NCI-H524 treated with DMSO at 0.1 percent for 48 hours (cell line): Measurements from ENCODE around the gene PHACTR2.

ENCODE experiments used
- DNase-seq: peaks from one replicate; lab custom pipeline; 2025; lab: John Stamatoyannopoulos, UW

Gene PHACTR2

GRCh38 chr6:143742070-143742954 is 64.5 kb downstream of the PHACTR2 start:
- no peak for DNase-seq

DNA sequence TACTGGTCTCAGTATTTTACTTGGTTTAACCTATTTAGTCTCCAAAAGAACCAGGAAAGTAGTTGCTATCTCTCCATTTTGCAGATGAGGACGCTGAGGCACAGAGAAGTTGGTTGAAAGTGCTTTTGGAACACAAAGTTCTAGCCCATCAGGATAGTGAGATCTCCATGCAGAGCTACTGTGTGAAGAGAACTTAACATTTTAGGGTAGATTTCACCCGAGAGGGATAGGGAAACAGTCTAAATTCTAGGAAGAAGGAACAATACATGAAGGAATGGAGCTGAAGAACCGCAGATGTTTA is 65.1 kb downstream of the PHACTR2 start:
- no peak for DNase-seq

DNA sequence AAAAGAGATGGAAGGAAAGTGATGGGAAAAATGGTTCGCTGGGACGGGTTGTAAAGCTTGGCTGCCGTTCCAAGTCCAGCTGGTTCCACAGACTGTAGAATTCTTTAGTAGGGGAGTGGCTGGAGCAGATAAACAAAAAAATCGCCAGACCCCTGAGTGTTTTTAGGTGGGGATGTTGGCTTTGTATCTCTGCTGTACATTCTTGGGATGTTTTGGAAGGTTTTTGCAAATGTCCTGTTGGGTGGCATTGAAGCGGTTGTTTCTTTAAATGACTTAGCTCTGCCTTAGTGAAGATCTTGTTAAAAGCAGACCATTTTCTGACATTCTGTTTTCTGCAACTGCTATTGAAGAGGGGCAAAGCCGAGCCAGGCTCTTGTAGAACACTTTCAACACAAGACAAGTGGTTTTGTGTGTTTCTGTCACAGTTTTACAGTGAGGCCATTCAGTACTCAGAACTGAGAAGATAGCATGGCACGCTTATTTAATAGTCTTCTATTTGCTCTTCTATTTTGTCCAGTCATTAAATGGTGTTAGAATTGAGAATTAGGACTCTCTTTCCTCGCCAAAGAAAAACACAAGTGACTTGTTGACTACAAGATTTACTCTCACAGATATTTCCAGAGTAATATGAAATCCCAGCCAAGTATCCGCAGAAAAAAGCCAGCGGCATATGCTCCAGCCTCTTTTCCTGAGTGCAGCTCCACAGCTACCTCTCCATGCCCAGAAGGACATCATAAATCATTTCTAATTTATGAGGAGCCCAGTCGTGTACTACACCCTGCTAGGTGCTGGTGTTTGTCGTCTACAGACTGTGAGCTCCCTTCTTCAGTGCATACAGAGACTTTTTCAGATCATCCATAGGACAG is 65.8 kb downstream of the PHACTR2 start:
- peak; percentile 62 for DNase-seq

DNA sequence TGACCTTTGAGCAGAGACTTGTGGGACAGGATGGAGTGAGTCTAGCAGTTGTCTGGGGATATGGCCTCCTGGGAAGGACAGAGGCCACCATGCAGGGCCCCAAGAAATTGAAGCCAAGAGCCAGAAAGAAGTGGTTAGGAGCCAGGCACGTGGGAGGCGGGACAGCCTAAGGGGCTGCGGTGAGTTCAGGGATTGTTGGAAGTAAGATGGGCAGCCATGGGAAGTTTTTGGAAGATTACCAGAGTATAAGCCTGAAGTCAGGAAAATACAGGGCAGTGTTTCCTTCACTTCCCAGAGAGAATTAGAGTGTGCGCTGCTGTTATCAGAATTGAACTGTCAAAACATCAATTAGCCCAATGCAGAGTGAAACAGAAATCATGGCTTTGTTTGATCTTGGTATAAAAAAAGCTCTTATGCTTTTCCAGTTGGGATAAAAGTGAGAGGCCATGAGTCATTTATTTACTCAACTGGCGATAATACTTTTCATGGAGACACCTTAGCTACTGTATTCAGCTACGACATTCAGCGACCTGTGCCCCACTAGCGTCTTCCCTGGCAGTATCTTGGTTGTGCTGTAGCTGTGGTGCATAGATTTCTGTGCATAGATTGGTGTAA is 66.9 kb downstream of the PHACTR2 start:
- DNase-seq = no peak

GRCh38 chr6:143745166-143746133 is 67.7 kb downstream of the PHACTR2 start:
- DNase-seq = peak; percentile 89

- DNase-seq = no peak
These were observed 68.7 kb downstream of the PHACTR2 start for GRCh38 chr6:143746202-143747119.

- no peak for DNase-seq
These were observed 69.6 kb downstream of the PHACTR2 start for GRCh38 chr6:143747347-143747842.

DNA sequence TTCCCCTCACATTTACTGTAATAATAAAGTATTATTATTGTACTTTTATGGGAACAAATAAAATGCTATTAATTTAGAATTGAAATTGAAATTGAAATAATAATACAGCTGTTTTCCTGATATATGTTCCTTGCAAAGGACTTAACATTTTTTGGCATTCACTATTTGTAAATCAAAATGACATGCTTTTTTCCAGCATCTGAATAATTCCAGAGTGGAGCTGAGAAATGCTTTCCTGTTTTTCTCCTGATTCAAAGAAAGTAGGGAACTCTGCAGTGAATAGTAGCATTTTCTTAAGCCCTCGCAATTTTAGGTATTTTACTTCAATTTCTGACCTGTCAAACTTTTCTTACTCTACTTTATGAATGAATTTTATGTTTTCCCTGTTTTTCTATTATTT is 72.1 kb downstream of the PHACTR2 start:
- no peak for DNase-seq

DNA sequence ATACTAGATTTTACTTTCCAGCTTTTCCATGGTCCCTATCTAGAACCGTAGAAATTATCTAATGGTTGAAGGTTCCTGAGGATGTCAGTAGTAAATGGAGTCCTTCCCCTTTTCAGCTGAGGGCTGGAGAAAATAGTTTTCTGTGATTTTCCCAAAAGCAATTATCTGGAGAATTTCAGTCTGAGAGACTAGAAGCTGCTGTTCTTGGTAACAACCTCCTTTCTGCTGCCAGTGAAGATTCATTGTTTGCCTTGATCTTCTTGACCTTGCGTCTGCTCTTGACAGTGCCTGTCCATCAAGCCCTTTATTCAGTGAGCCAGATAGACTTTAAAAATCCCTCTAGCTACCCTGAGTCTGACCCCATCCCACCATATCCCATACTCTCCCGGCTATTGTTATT is 73.1 kb downstream of the PHACTR2 start:
- no peak for DNase-seq

DNA sequence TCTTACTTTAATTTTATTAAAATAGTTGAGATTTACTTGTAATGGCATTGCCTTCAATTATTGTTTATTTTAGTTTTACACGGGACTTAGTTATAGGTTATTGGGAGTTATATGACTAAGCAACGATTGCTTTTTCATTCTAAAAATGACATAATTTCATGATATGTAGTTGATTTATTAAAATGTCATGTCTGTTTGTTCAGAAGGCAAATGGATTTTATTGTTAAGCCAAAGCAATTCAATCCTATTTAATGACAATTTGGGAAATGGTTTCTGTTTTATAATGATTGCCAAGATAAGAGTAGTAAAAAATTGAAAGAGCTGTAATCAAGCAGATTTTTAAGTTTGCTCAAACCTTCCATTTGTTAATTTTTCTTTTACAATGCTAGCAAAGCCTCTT is 74.7 kb downstream of the PHACTR2 start:
- DNase-seq = no peak

DNA sequence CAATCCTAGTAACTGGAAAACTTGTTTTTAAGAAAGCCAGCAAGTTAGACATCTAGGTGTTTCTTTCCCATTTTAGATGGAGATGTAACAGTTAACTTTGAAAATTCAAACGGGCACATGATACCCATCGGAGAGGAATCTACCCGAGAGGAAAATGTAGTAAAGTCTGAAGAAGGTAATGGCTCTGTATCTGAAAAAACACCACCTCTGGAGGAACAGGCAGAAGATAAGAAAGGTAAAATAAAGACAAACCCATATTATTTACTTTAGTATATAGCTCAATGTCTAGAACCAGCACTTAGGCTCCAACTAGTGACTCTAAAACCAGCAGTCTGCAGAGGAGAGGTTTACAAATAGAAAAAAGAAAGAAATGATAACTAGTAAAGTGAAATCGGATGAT is 75.9 kb downstream of the PHACTR2 start:
- no peak for DNase-seq

- no peak for DNase-seq
These were observed 76.4 kb downstream of the PHACTR2 start for GRCh38 chr6:143754204-143754603.

GRCh38 chr6:143755301-143755744 is 77.6 kb downstream of the PHACTR2 start:
- no peak for DNase-seq

DNA sequence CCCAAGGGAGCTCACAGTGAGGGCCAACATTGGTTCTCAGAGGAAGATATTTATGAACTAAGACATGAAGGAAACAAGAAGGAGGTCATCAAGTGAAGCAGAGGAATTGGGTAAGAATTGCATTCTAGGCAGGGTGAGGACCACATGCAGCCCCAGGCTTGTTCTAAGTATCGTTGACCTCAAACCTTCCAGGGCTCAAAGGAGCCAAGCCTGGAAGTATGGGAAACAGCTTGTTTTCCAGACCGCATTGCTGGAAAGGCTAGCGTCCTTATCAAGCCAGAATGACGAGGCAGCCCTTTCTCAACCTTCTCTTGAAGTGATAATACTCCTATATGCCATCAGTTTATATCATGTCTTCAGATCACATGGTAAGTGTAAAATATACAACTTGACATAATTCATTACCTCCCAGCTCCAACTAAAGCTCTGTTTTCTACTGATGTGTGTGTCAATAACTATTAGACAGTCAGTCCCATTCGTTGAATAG is 79.6 kb downstream of the PHACTR2 start:
- DNase-seq = no peak

GRCh38 chr6:143758551-143758950 is 80.8 kb downstream of the PHACTR2 start:
- DNase-seq = no peak

- DNase-seq = no peak
These were observed 81.9 kb downstream of the PHACTR2 start for GRCh38 chr6:143759666-143760065.

DNA sequence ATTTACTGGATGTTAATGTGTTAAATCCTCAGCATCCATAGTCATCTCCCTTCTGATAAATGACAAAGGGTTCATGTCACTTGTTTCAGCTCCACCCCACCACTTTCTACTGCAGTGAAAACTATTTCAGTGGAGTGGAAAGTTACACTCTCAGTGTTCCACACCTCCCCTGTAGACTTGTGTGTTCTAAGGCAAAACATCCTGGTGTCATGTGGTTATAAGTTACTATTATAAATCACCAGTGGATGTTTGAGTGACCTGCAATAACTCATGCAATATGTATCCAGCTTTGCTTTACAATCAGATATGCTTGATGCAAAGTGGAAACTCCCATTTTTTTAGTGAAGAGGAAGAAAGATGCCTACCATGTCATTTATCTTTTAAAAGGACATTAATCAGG is 83.3 kb downstream of the PHACTR2 start:
- no peak for DNase-seq

- DNase-seq = no peak
These were observed 84.4 kb downstream of the PHACTR2 start for GRCh38 chr6:143762126-143762525.

DNA sequence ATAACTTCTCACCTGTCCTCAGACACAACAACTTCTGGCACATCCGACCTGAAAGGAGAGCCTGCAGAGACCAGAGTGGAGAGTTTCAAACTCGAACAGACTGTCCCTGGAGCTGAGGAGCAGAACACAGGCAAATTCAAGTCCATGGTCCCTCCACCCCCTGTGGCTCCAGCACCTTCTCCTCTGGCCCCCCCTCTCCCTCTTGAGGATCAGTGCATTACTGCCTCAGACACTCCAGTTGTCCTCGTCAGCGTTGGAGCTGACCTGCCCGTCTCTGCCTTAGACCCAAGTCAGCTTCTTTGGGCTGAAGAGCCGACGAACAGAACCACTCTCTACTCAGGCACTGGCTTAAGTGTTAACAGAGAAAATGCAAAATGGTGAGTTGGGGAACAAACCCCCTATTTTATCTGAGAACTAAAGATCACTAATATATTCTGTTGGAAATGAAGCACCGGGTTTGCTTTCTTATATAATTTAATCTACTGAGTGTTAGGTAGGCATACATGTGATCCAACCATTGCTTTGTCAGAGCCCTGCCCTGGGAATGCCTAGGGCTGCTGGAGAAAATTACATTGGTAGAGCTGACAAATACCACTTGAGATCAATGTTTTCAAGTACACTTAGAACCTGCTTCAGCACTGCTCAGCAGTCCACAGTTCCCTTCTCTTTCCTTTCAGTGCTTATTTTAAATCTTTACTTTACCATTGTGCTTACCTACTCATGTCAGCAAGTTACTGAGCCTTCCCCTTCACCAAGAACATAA is 87.8 kb downstream of the PHACTR2 start:
- DNase-seq = no peak
